Endothelial cell of hepatic sinusoid (primary cell): ENCODE data around the gene TAGLN2.

Experiments used
- in situ Hi-C: cut with HindIII; loops from 2 replicates; pipeline ENCODE4 v1.10.0; 2017; ENCODE audit warnings: low sequenced_read_pairs

TAGLN2 gene

DNA sequence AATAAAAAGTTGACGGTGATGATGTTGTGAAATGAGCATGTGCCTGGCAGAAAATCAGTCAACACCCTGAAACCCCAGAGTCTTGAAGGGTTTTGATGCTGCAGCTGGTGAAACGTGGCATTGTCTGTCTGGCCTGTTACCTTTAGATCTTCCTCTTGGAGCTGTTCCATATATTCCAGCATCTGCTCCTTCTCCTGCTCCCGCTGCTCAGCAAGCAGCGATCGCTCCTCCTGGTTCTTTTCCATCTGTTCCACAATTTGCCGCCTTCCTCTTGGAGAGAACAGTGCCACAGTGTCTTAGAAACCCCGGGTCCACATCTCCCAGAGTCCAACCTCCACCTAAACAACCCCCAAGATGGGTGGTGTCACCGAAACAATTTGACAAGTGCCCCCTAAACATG is 41.0 kb downstream of the TAGLN2 start:
- in situ Hi-C loops: loop anchor here (25.0 kb wide), 1 partner anchor 447 kb away; the partner anchor contains the start of genes OR10J1 and OR10J4

DNA sequence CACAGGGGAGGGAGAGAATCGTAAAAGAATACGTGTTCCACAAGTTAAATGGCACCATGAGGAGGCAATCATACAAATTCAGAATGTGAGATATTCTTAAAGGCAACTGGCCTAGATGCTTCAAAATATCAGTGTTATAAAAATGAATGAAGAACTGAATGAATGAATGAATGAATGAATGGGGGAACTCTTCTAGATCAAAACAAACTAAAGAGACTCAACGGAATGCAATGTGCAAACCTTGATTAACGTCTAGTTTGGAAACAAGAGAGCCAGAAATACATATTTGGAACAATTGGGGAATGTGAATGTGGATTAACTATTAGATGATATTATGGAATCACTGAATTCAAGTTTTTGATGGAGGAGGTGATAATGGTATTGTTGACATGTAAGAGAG is 42.2 kb downstream of the TAGLN2 start:
- in situ Hi-C loops: loop anchor here (25.0 kb wide), 1 partner anchor 446 kb away; the partner anchor contains the start of genes OR10J1 and OR10J4

DNA sequence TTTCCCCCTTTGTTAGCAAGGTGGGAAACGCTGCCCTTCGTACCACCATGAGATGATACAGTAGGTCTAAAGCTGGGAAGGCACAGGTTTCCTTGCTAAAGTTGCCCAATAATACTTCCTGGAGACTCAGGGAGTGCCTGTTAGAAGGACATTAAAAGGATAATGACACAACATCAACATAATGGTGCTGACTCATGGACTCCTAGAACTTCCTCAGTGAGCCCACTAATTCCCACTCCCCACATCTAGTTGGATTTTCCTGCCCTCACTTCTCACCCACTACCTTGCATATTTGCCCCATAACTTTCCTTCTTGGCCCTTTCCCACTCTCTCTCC is 42.8 kb downstream of the TAGLN2 start:
- in situ Hi-C loops: loop anchor here (25.0 kb wide), 1 partner anchor 445 kb away; the partner anchor contains the start of genes OR10J1 and OR10J4

DNA sequence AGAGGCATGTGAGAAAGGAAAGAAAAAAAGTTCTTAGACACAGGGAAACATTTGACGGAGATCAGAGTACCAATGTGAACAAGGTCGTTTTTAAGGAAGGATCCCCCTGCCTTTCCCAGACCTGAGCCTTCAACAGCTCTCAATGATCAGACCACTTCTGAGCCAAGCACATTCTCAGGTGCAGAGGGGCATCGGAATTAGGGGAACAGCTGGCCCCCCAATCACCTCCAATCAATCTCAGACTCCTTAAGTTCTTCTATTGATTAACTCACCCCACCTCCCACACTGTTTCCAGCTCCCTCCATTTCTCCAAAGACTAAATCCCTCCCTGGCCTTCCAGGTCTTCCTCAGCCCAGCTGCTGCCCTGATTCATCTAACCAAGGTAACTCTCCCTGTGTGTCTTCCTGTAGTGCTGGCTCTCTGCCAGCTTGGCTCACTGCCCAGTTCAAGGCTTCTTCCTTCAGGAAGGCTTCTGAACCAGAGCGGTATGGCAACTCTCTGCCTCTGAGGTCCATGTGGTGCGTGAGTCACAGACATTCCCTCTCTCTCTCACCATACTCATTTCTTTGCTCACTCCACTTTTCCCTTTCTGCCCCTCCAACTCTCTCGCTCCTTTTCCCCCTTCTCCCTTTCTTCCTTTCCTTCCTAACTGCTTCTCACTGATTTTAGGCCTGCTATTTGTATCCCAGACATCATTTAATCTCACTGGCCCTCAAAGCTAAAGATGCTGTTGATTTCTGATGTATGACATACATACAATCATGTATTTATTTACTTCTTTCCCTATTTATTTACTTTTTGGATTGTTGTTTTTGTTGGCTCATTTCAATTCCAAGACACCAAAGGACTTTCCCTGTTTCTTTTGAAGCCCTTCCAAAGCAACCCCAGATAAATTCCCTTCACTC is 43.4 kb downstream of the TAGLN2 start:
- in situ Hi-C loops: loop anchor here (25.0 kb wide), 1 partner anchor 445 kb away; the partner anchor contains the start of genes OR10J1 and OR10J4

DNA sequence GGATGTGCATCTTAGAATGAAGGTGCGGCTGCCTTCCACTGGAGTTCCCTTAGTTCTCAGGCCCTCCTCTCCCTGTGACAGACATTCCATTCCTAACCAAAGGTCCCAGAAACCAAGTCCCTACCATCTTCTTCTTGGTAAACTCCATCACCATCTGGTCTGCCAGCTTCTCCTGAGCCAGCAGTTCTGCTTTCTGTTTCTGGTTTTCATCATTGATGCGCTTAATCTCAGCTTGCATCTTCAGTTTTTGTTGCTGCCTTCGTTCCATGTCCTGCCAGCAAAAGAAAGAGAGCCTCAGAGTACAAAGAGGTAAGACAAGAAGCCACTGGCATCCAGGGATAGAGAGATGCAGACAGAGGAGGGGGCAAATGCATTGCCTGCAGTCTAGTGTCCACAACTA is 44.9 kb downstream of the TAGLN2 start:
- in situ Hi-C loops: loop anchor here (25.0 kb wide), 1 partner anchor 443 kb away; the partner anchor contains the start of genes OR10J1 and OR10J4

DNA sequence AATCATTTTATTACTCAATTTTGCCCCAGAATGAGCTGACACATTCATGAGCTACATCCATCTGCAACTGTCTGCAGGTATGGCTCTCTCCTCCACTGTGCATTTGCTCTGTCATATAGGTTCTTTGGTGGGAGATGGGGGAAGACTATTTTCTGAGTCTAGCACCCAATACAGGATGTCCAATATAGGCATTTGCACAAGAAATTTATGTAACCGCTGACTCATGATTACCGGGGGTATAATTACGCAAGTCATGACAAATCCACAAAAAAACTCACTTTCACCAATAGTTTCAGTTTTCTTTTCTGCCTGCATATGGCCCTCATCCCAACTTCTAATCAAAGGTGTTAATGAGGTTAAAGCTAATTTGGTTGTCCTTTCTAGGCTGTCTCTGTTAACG is 45.3 kb downstream of the TAGLN2 start:
- in situ Hi-C loops: loop anchor here (5.0 to 25.0 kb wide), 2 partner anchors 42 to 443 kb away; partner anchors contain the start of genes OR10J1 and OR10J4

DNA sequence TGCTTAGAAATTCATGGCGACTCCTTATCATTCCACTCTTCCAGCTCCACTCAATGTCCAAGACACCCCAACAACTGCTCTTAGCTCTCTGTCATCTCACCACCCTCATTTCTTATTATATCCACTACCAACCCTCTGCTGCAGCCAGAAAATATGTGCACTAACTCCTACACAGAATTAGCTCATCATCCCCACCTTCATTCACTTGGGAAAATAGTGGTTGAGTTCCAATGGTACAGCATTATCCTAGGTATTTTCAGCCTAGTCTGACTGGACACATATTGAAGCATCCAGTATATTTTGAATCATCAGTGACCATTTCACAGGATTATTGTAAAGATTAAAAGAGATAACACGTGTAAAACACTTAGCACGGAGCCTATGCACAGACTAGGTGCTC is 46.2 kb downstream of the TAGLN2 start:
- in situ Hi-C loops: loop anchor here (5.0 to 25.0 kb wide), 2 partner anchors 43 to 442 kb away; partner anchors contain the start of genes OR10J1 and OR10J4

DNA sequence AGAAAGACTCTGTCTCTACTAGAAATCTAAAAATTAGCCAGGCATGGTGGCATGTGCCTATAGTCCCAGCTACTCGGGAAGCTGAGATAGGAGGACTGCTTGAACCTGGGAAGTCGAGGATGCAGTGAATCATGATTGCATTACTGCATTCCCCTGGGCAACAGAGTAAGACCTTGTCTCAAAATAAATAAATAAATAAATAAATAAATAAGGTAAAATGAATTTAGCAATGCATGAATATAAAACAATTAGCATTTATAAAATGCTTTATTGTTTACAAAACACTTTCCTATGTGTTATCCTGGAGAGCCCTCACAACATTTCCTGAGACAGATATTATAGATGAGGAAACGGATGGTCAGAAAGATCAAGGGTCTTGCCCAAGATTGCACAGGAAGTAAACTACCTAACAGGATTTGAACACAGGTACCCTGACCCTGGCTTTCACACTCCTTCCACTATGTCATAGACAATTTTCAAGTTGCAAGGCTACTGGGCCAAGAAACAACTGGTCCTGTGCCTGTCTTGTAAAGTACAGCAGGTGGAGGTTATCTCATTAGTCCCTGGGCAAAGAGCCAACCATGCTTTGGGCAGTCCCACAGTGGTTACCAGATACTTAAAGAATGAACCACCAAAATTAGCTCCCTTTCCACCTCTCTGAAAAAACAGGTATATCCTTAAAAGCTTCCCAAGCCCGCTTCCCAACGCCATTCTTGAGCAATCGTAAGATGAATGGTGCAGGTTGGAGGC is 47.4 kb downstream of the TAGLN2 start:
- in situ Hi-C loops: loop anchor here (5.0 to 25.0 kb wide), 2 partner anchors 44 to 441 kb away; partner anchors contain the start of genes OR10J1 and OR10J4

DNA sequence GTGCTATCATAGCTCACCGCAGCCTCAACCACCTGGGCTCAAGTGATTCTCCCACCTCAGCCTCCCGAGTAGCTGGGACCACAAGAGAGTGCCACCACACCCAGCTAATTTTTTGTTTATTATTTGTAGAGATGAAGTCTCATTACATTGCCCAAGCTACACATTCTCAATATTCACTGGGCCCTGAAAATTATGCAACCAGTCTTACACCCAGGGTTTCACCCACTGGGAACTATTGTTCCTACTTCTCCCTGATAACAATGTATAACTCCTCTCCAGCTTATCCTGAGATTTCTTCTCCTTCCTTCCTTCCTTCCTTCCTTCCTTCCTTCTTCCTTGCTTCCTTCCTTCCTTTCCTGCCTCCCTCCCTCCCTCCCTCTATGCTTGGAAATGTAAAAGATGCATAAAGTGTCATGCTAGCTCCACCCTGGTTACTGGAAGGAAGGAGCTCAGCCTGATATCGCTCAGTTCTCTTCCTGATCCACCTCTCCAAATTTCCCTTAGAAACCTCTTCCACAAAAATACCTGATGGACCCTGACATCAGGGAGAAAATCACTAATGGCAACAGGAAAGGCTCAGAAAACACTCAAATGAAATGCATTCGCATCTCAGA is 51.7 kb downstream of the TAGLN2 start:
- in situ Hi-C loops: no loop called here

DNA sequence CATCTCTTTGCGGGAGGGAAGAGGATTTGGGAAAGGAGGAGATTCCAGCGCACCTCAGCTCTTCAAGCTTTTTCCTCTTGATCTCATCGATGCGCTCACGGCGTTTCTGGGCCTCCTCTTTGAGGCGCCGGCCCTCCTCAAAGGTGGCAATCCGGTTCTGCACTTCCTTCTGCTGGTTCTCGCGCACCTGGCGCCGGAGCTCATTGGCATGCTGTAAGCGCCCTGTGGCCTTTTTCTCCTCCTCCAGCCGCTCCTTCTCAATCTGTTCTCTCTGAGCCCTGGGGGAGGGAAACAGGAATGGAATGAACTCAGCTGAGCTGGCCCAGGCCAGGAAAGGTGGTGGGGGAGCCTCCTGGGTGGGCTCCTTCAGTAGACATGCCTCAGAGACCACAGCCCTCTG is 52.4 kb downstream of the TAGLN2 start:
- in situ Hi-C loops: no loop called here

DNA sequence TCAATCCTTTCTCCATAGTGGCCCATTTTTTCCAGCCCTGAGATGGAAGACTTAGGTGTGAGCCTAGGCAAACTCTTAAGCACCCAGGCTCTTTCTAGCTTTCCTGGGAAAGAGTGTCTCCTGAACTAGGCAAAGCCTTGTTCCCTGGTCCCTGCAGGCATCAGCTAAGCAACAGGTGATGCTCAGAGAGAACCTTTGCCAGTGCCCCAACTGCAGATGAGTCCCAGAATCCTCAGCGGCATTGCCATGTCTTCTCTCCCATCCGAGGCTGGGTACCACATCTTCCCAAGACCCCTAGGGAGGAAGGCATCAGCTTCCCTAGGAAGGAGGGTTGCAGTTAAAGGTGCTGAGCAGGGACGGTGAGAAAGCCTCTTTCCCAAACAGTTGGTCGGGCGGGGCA is 54.6 kb downstream of the TAGLN2 start:
- in situ Hi-C loops: no loop called here

DNA sequence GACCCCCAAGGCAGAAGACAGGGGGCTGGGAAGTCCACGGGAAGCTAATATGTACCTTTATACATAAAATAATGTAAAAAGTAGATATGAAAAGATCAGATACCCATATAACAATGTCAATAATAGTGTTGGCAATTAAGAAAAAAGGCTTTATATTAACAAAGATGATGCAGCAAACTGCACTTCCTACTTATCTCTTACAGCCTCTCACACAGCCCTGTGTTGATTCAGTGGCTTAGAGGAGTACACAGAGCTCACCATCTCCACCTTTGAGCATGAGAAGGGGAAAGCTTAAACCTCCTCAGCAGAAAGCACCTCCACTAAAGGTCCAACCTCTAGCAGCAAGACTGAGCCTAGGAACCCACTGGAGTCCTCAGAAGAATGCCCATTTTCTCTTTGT is 55.7 kb downstream of the TAGLN2 start:
- in situ Hi-C loops: no loop called here

DNA sequence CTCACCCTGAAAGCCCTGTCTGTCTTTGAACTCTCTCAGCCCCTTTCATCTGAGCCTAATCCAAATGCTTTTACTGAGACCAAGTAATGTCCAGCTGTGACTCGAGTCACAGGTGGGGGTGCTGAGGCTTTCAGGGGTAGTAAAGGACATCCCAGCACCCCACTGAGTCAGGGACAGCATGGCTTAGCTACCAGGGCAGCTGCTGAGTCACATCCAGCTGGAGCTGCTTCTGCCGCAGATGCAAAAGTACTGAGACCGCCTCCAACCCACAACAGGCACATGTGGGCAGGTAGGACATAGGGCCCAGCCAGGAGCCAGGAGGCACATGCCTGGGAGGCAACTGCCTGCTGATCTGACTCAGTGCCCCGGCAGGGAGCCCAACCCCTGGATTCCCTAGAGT is 56.1 kb downstream of the TAGLN2 start:
- in situ Hi-C loops: no loop called here

DNA sequence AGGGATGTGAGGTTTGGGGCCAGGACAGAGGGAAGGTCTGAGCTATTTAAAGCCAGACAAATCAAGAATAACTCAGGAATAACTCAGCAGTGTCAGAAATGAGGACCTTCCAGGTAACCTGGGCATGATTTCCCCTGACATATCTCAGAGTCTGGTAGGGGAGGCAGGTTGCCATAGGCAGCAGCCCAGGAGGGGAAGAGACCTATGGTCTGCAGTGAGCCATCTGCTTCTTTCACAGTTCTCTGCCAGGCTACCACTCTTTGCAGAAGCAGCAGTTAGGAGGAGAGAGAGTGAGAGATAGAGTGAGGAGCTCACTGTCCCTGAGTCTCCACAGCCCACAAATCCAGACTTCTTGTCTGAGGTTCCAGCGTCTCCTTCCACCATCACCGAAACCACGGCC is 56.5 kb downstream of the TAGLN2 start:
- in situ Hi-C loops: no loop called here
